H1 (cell line): ENCODE results near the gene TPBG. TPM values are rescaled to one million over a fixed set of nuclear protein-coding genes. Genes with fewer than 3 reads are reported as not detected.
"Not testable (repeated sequence)": the region's sequence is repeated elsewhere in the genome, so short reads cannot be mapped to it uniquely, and the experiment has no call there.

Experiments used
- CTCF ChIA-PET: fragments of 300-600 bp; sonication (Branson Sonifier 250); formaldehyde crosslinking; loops from one replicate; lab custom pipeline; 2021; ENCODE audit not compliant: partially characterized antibody; lab: Charles Lee
- POLR2A ChIA-PET: fragments of 300-600 bp; sonication (Branson Sonifier 250); formaldehyde crosslinking; loops from one replicate; lab custom pipeline; 2021; ENCODE audit warnings: inconsistent platforms; ENCODE audit not compliant: partially characterized antibody; lab: Charles Lee
- DNase-seq, 2 experiments: peaks; one replicate each; pipeline versions ENCODE4 v3.0.0 to v3.0.0-alpha.2; 2010 to 2022; ENCODE audit warnings: low spot score in 2 of 2, low read depth in 1 of 2, mixed read lengths in 1 of 2
- FAIRE-seq: peaks from 2 replicates; lab custom pipeline; 2011; peaks lifted over from hg19 to GRCh38; lab: Jason Lieb, UNC
- H2AFZ ChIP-seq: 2 replicates; pipeline ENCODE4 v1.8.1; 2012; ENCODE audit warnings: low read length, inconsistent platforms
- H2AK5ac ChIP-seq: 2 replicates; pipeline ENCODE4 v1.6.1; 2013; ENCODE audit warnings: low read depth, low read length
- H2BK120ac ChIP-seq: replicated peaks from 2 replicates; pipeline ENCODE3; 2013; ENCODE audit warnings: low read depth, low read length, inconsistent platforms
- H2BK12ac ChIP-seq: 2 replicates; pipeline ENCODE4 v1.6.1; 2013; ENCODE audit warnings: low read depth, low read length
- H2BK15ac ChIP-seq: 2 replicates; pipeline ENCODE4 v1.6.1; 2013; ENCODE audit warnings: low read length
- H2BK20ac ChIP-seq: 2 replicates; pipeline ENCODE4 v1.6.1; 2013; ENCODE audit warnings: low read length
- H2BK5ac ChIP-seq: 2 replicates; pipeline ENCODE4 v1.6.1; 2013; ENCODE audit warnings: low read depth, low read length
- H3K14ac ChIP-seq: 2 replicates; pipeline ENCODE4 v1.6.1; 2013; ENCODE audit warnings: inconsistent platforms; ENCODE audit not compliant: insufficient read length
- H3K18ac ChIP-seq: 2 replicates; pipeline ENCODE4 v1.6.1; 2013; ENCODE audit warnings: low read length; ENCODE audit errors: extremely low read depth
- H3K23ac ChIP-seq: 2 replicates; pipeline ENCODE4 v1.6.1; 2013; ENCODE audit warnings: inconsistent platforms; ENCODE audit not compliant: insufficient read length
- H3K23me2 ChIP-seq: 2 replicates; pipeline ENCODE4 v1.6.1; 2013; ENCODE audit warnings: low read depth, low read length
- H3K27ac ChIP-seq: 2 replicates; pipeline ENCODE4 v1.6.1; 2011; ENCODE audit warnings: low read depth, low read length, inconsistent platforms
- H3K27me3 ChIP-seq, 4 experiments: replicated peaks in 1 of 4; 1 replicate in 1 of 4; 2 replicates in 3 of 4; pipeline versions ENCODE4 v1.6.1 to v1.8.1; 2011 to 2013; ENCODE audit warnings: low read length in 3 of 4, mild to moderate bottlenecking in 3 of 4, inconsistent platforms in 2 of 4, mixed read lengths in 2 of 4, moderate library complexity in 1 of 4; ENCODE audit not compliant: control insufficient read depth in 3 of 4, insufficient read depth in 3 of 4; ENCODE audit errors: extremely low read depth in 1 of 4
- H3K36me3 ChIP-seq, 4 experiments: 2 replicates each; pipeline versions ENCODE4 v1.6.1 to v1.8.1; 2011 to 2013; ENCODE audit warnings: mild to moderate bottlenecking in 4 of 4, low read length in 3 of 4, moderate library complexity in 2 of 4, control low read depth in 1 of 4, inconsistent platforms in 1 of 4; ENCODE audit not compliant: insufficient read depth in 4 of 4, control insufficient read depth in 2 of 4
- H3K4ac ChIP-seq: replicated peaks from 2 replicates; pipeline ENCODE3; 2013; ENCODE audit warnings: low read length, low read depth, mixed read lengths, inconsistent platforms; ENCODE audit not compliant: insufficient read length
- H3K4me1 ChIP-seq, 4 experiments: replicated peaks in 1 of 4; 1 replicate in 1 of 4; 2 replicates in 3 of 4; pipeline versions ENCODE4 v1.6.1 to v1.8.1; 2011 to 2013; ENCODE audit warnings: low read length in 3 of 4, inconsistent platforms in 2 of 4, mixed read lengths in 1 of 4; ENCODE audit not compliant: insufficient read depth in 4 of 4, control insufficient read depth in 3 of 4
- H3K4me2 ChIP-seq, 2 experiments: 2 replicates each; pipeline versions ENCODE4 v1.6.1 to v1.8.1; 2011 to 2013; ENCODE audit warnings: low read depth in 2 of 2, low read length in 2 of 2, control low read depth in 1 of 2, inconsistent platforms in 1 of 2, mild to moderate bottlenecking in 1 of 2; ENCODE audit not compliant: insufficient read depth in 1 of 2
- H3K4me3 ChIP-seq, 4 experiments: fragments of 200-600, 300-600 bp in 1 of 4; sonication (generic), shearing (Covaris generic), sonication (Bioruptor Twin) in 1 of 4; 2 replicates each; pipeline versions ENCODE4 v1.5.1 to v1.8.1; 2011 to 2016; ENCODE audit warnings: low read length in 4 of 4, low read depth in 3 of 4, control low read depth in 2 of 4, inconsistent platforms in 2 of 4, mild to moderate bottlenecking in 2 of 4, mixed read lengths in 1 of 4, moderate library complexity in 1 of 4; ENCODE audit not compliant: insufficient read depth in 2 of 4; ENCODE audit errors: extremely low read depth in 1 of 4
- H3K56ac ChIP-seq: replicated peaks from 2 replicates; pipeline ENCODE3; 2013; ENCODE audit warnings: low read depth, mild to moderate bottlenecking, mixed read lengths, low read length, inconsistent platforms; ENCODE audit not compliant: insufficient read length
- H3K79me1 ChIP-seq: 2 replicates; pipeline ENCODE4 v1.6.1; 2013; ENCODE audit warnings: low read depth, low read length, control low read depth
- H3K79me2 ChIP-seq, 2 experiments: 2 replicates each; pipeline versions ENCODE4 v1.6.1 to v1.8.1; 2012 to 2013; ENCODE audit warnings: low read length in 2 of 2, mild to moderate bottlenecking in 2 of 2, inconsistent platforms in 1 of 2; ENCODE audit not compliant: insufficient read depth in 2 of 2, control insufficient read depth in 1 of 2
- H3K9ac ChIP-seq, 4 experiments: replicated peaks in 1 of 4; 1 replicate in 1 of 4; 2 replicates in 3 of 4; pipeline versions ENCODE4 v1.6.1 to v1.8.1; 2011 to 2013; ENCODE audit warnings: low read depth in 3 of 4, low read length in 3 of 4, control low read depth in 2 of 4, mild to moderate bottlenecking in 2 of 4, moderate library complexity in 2 of 4, inconsistent platforms in 1 of 4; ENCODE audit errors: extremely low read depth in 1 of 4
- H3K9me3 ChIP-seq, 2 experiments: 2 replicates each; pipeline versions ENCODE4 v1.6.1 to v1.8.1; 2012 to 2013; ENCODE audit warnings: mild to moderate bottlenecking in 2 of 2, moderate library complexity in 2 of 2, control low read depth in 1 of 2, inconsistent platforms in 1 of 2, low read depth in 1 of 2, low read length in 1 of 2, mixed read lengths in 1 of 2; ENCODE audit not compliant: insufficient read depth in 2 of 2
- H4K20me1 ChIP-seq, 2 experiments: replicated peaks in 1 of 2; 2 replicates each; pipeline versions ENCODE3 to v1.8.1; 2011 to 2013; ENCODE audit warnings: inconsistent platforms in 2 of 2, low read length in 2 of 2, mild to moderate bottlenecking in 1 of 2; ENCODE audit not compliant: insufficient read depth in 2 of 2, control insufficient read depth in 1 of 2
- H4K5ac ChIP-seq: 2 replicates; pipeline ENCODE4 v1.6.1; 2013; ENCODE audit warnings: low read length, low read depth, mixed read lengths, inconsistent platforms; ENCODE audit not compliant: insufficient read length
- H4K8ac ChIP-seq: 2 replicates; pipeline ENCODE4 v1.8.0; 2013; ENCODE audit warnings: mild to moderate bottlenecking, moderate library complexity, low read length, inconsistent platforms; ENCODE audit not compliant: insufficient read depth; ENCODE audit errors: extremely low read depth
- H4K91ac ChIP-seq: replicated peaks from 2 replicates; pipeline ENCODE3; 2013; ENCODE audit warnings: low read length, mixed read lengths, inconsistent platforms; ENCODE audit not compliant: insufficient read length
- WGBS, 2 experiments: shearing (Covaris generic) in 1 of 2; methylation state at CpG; one replicate each; pipeline versions ENCODE4 v1.1.6 to v1.1.7; 2013 to 2015; ENCODE audit warnings: low lambda C conversion rate in 2 of 2, mixed read lengths in 2 of 2, inconsistent platforms in 1 of 2, low coverage in 1 of 2, missing lambda C conversion rate in 1 of 2; ENCODE audit not compliant: insufficient replicate concordance in 2 of 2, insufficient coverage in 1 of 2, insufficient read length in 1 of 2; ENCODE audit errors: extremely low coverage in 1 of 2, missing lambda C conversion rate in 1 of 2; 5-methylcytosine and 5-hydroxymethylcytosine counted together
- polyA plus RNA-seq, 7 experiments: library from polyadenylated mRNA; depleted of rRNA in 3 of 7; stranded (reverse) in 5 of 7; unstranded in 2 of 7; fragments of >200 nt in 5 of 7; fragments of 200-250 nt in 2 of 7; gene quantifications; 1 replicate in 5 of 7; 2 replicates in 1 of 7; 4 replicates in 1 of 7; pipeline versions ENCODE4 v1.2.1 to v1.2.3, GENCODE V29; 2011 to 2013; ENCODE audit warnings: missing spikeins in 2 of 7, mixed read lengths in 2 of 7
- total RNA-seq: library from RNA; stranded (reverse); fragmentation: NEBNext Ultra II Directional; extraction: Animal tissue kit (Norgen Biotek cat#: 25700); gene quantifications from 2 replicates; pipeline ENCODE4 v1.2.1, GENCODE V29; 2021

TPBG gene
- total and polyA plus RNA-seq, 2 of the 8 experiments (the other 6 are each of a cell fraction or from before 2014, with no cell fraction given): 28.4 to 33.6 TPM

DNA sequence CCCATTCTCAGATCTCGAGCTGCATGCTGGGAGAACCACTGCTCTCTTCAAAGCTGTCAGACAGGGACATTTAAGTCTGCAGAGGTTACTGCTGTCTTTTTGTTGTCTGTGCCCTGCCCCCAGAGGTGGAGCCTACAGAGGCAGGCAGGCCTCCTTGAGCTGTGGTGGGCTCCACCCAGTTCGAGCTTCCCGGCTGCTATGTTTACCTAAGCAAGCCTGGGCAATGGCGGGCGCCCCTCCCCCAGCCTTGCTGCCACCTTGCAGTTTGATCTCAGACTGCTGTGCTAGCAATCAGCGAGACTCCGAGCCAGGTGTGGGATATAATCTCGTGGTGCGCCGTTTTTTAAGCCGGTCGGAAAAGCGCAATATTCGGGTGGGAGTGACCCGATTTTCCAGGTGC lies 31.2 kb downstream of the TPBG start:
- H4K91ac ChIP-seq, H3K27me3 ChIP-seq, POLR2A ChIA-PET, H2AK5ac ChIP-seq, H3K9me3 ChIP-seq, H3K14ac ChIP-seq, H4K20me1 ChIP-seq, H3K9ac ChIP-seq, CTCF ChIA-PET, H2BK120ac ChIP-seq, H2BK15ac ChIP-seq, H3K4ac ChIP-seq, H2BK5ac ChIP-seq, DNase-seq, H3K23me2 ChIP-seq, H3K36me3 ChIP-seq, H3K4me2 ChIP-seq, H2AFZ ChIP-seq, H3K27ac ChIP-seq, H3K23ac ChIP-seq, H3K79me2 ChIP-seq, H2BK20ac ChIP-seq, H3K4me1 ChIP-seq, H3K56ac ChIP-seq, H3K4me3 ChIP-seq, H3K18ac ChIP-seq, H4K5ac ChIP-seq, H3K79me1 ChIP-seq, H4K8ac ChIP-seq, FAIRE-seq, H2BK12ac ChIP-seq: not testable (repeated sequence)
- 81% methylated on average over 12 of the region's 15 CpGs; no CpG with 5 or more reads in 1 of the 2 experiments for WGBS, 2 experiments
